Measurements from ENCODE around the gene RAI2.
A peak's percentile ranks its signal among the peaks of the same experiment; 100 is the strongest.
"Not testable (repeated sequence)": the region's sequence is repeated elsewhere in the genome, so short reads cannot be mapped to it uniquely, and the experiment has no call there.

Gene RAI2

GRCh38 chrX:17828171-17828570, 32.9 kb downstream of the RAI2 start:
- DNase-seq (ENCODE audit: low spot score), result no peak

GRCh38 chrX:17826609-17827496, 34.2 kb downstream of the RAI2 start:
- peak; percentile 25 for DNase-seq (ENCODE audit: low spot score)

- DNase-seq (ENCODE audit: low spot score), result no peak
These were observed 36.1 kb downstream of the RAI2 start for GRCh38 chrX:17824980-17825379.

- no peak for DNase-seq (ENCODE audit: low spot score)
These were observed 38.7 kb downstream of the RAI2 start for GRCh38 chrX:17822351-17822750.

GRCh38 chrX:17820100-17820499, 41.0 kb downstream of the RAI2 start:
- no peak for DNase-seq (ENCODE audit: low spot score)

GRCh38 chrX:17818726-17819125, 42.4 kb downstream of the RAI2 start:
- no peak for DNase-seq (ENCODE audit: low spot score)

GRCh38 chrX:17817251-17817650, 43.8 kb downstream of the RAI2 start:
- no peak for DNase-seq (ENCODE audit: low spot score)

- no peak for DNase-seq (ENCODE audit: low spot score)
These were observed 46.5 kb downstream of the RAI2 start for GRCh38 chrX:17814557-17814956.

GRCh38 chrX:17814059-17814458, 47.0 kb downstream of the RAI2 start:
- no peak for DNase-seq (ENCODE audit: low spot score)

GRCh38 chrX:17813277-17813676, 47.8 kb downstream of the RAI2 start:
- DNase-seq (ENCODE audit: low spot score), result no peak

GRCh38 chrX:17812763-17813162, 48.3 kb downstream of the RAI2 start:
- peak; percentile 21 for DNase-seq (ENCODE audit: low spot score)

- DNase-seq (ENCODE audit: low spot score), result no peak
These were observed 51.1 kb downstream of the RAI2 start for GRCh38 chrX:17809984-17810383.

GRCh38 chrX:17809273-17809672, 51.8 kb downstream of the RAI2 start:
- DNase-seq (ENCODE audit: low spot score), result no peak

GRCh38 chrX:17805120-17805519, 56.0 kb downstream of the RAI2 start:
- no peak for DNase-seq (ENCODE audit: low spot score)

- DNase-seq (ENCODE audit: low spot score), result no peak
These were observed 57.6 kb downstream of the RAI2 start for GRCh38 chrX:17803449-17803848.

- DNase-seq (ENCODE audit: low spot score), result no peak
These were observed 58.3 kb downstream of the RAI2 start for GRCh38 chrX:17802756-17803155.

GRCh38 chrX:17801431-17801830, 59.7 kb downstream of the RAI2 start:
- DNase-seq (ENCODE audit: low spot score), result no peak

GRCh38 chrX:17798921-17799320, 62.2 kb downstream of the RAI2 start:
- DNase-seq (ENCODE audit: low spot score), result no peak

GRCh38 chrX:17792826-17793225, 68.3 kb downstream of the RAI2 start:
- DNase-seq (ENCODE audit: low spot score), result no peak

- DNase-seq (ENCODE audit: low spot score), result peak; percentile 41
These were observed 72.0 kb downstream of the RAI2 start for GRCh38 chrX:17788956-17789562.

GRCh38 chrX:17788439-17788838, 72.7 kb downstream of the RAI2 start:
- DNase-seq (ENCODE audit: low spot score), result peak; percentile 66

- no peak for DNase-seq (ENCODE audit: low spot score)
These were observed 73.5 kb downstream of the RAI2 start for GRCh38 chrX:17787557-17787956.

- not testable (repeated sequence) for DNase-seq (ENCODE audit: low spot score)
These were observed 74.3 kb downstream of the RAI2 start for GRCh38 chrX:17786554-17787347.

Data from COLO829 (cell line).